Esophagus (tissue), 2 donors: ENCODE measurements around the gene ORMDL3. TPM values are rescaled to one million over a fixed set of nuclear protein-coding genes. Genes with fewer than 3 reads are reported as not detected.

Experiments
- H3K27ac ChIP-seq, 2 donors: one replicate each; pipeline ENCODE4 v1.5.1; 2013; ENCODE audit warnings: low read depth in 2 of 2, mild to moderate bottlenecking in 2 of 2, inconsistent platforms in 1 of 2, low read length in 1 of 2, moderate library complexity in 1 of 2
- H3K27me3 ChIP-seq, 2 donors: one replicate each; pipeline ENCODE4 v1.6.1; 2013; ENCODE audit warnings: low read length in 2 of 2, control low read depth in 1 of 2, mild to moderate bottlenecking in 1 of 2; ENCODE audit not compliant: insufficient read depth in 2 of 2, control insufficient read depth in 1 of 2
- H3K36me3 ChIP-seq, 2 donors: one replicate each; pipeline ENCODE4 v1.6.1; 2013; ENCODE audit warnings: low read length in 1 of 2; ENCODE audit not compliant: control insufficient read depth in 2 of 2, insufficient read depth in 2 of 2
- H3K4me1 ChIP-seq, 2 donors: one replicate each; pipeline ENCODE4 v1.6.1; 2013; ENCODE audit warnings: low read length in 1 of 2; ENCODE audit not compliant: control insufficient read depth in 2 of 2, insufficient read depth in 2 of 2
- H3K4me3 ChIP-seq, 2 donors: one replicate each; pipeline ENCODE4 v1.5.1; 2013; ENCODE audit warnings: low read length in 2 of 2, mild to moderate bottlenecking in 2 of 2, low read depth in 1 of 2, moderate library complexity in 1 of 2
- H3K9me3 ChIP-seq, 2 donors: one replicate each; pipeline ENCODE4 v1.6.1; 2013; ENCODE audit warnings: mild to moderate bottlenecking in 2 of 2, low read depth in 1 of 2, low read length in 1 of 2, moderate library complexity in 1 of 2; ENCODE audit not compliant: control insufficient read depth in 2 of 2, insufficient read depth in 1 of 2
- WGBS, 2 donors: extraction: QIAGEN DNeasy Blood & Tissue Kit; methylation state at CpG; one replicate each; pipeline ENCODE4 v1.1.7; 2013; 5-methylcytosine and 5-hydroxymethylcytosine counted together
- polyA plus RNA-seq, 2 donors: library from polyadenylated mRNA; stranded (reverse); fragments of 200-250 nt; gene quantifications; one replicate each; pipeline ENCODE4 v1.2.3, GENCODE V29; 2013
- donor health status: healthy with polysubstance abuse.
- donor health status: Bipolar disorder and iron deficiency.

The ORMDL3 gene
- polyA plus RNA-seq, 2 donors, result 21.8 to 23.0 TPM

- no peaks in the 10 kb centered on the region for H3K9me3 ChIP-seq
- H3K4me1 ChIP-seq, result peaks cover 3 to 16% of the 10 kb centered on the region in 2 donors
- peak overlapping the region; percentile 83 to 90 for H3K27ac ChIP-seq
- H3K4me3 ChIP-seq, result peak overlapping the region; percentile 65 to 84
- WGBS, 2 donors, result 1 to 2% methylated on average over 12 to 15 of the region's 15 CpGs
- H3K36me3 ChIP-seq, result peaks cover 4 to 22% of the 10 kb centered on the region in 2 donors
- no peaks in the 10 kb centered on the region for H3K27me3 ChIP-seq
Measured at GRCh38 chr17:39926588-39927100, 757 bp downstream of the ORMDL3 start.

- Histone ChIP-seq H3K4me3 (peak overlapping the region in 1 of 2 donors; percentile 84), H3K36me3 (peaks cover 4 to 24% of the 10 kb centered on the region in 2 donors), H3K27ac (peak overlapping the region in 1 of 2 donors; percentile 90), H3K27me3 (no peaks in the 10 kb centered on the region), H3K4me1 (peaks cover 3 to 20% of the 10 kb centered on the region in 2 donors), H3K9me3 (no peaks in the 10 kb centered on the region)
- whole genome bisulfite sequencing, 2 donors, result 17 to 25% methylated on average over 4 of the region's 4 CpGs
Measured at GRCh38 chr17:39926135-39926587, 1.2 kb downstream of the ORMDL3 start.

GRCh38 chr17:39925282-39926134 lies 1.9 kb downstream of the ORMDL3 start:
- no peaks in the 10 kb centered on the region for H3K9me3 ChIP-seq
- no peaks in the 10 kb centered on the region for H3K27me3 ChIP-seq
- WGBS, 2 donors, result 74 to 86% methylated on average over 11 of the region's 11 CpGs
- no peak overlapping the region for H3K27ac ChIP-seq
- peaks cover 3 to 20% of the 10 kb centered on the region in 2 donors for H3K4me1 ChIP-seq
- H3K4me3 ChIP-seq, result no peak overlapping the region
- peaks cover 4 to 24% of the 10 kb centered on the region in 2 donors for H3K36me3 ChIP-seq

- peaks cover 4 to 20% of the 10 kb centered on the region in 2 donors for H3K4me1 ChIP-seq
- H3K36me3 ChIP-seq, result peaks cover 4 to 28% of the 10 kb centered on the region in 2 donors
- WGBS, 2 donors, result 46 to 66% methylated on average over 3 of the region's 3 CpGs
- no peak overlapping the region for H3K4me3 ChIP-seq
- no peaks in the 10 kb centered on the region for H3K27me3 ChIP-seq
- H3K9me3 ChIP-seq, result no peaks in the 10 kb centered on the region
- no peak overlapping the region for H3K27ac ChIP-seq
Measured at GRCh38 chr17:39924691-39925055, 2.7 kb downstream of the ORMDL3 start.

GRCh38 chr17:39923836-39924690 lies 3.3 kb downstream of the ORMDL3 start:
- no peak overlapping the region for H3K4me3 ChIP-seq
- no peaks in the 10 kb centered on the region for H3K9me3 ChIP-seq
- 63 to 70% methylated on average over 17 of the region's 17 CpGs for WGBS, 2 donors
- H3K27ac ChIP-seq, result no peak overlapping the region
- H3K4me1 ChIP-seq, result peaks cover 4 to 20% of the 10 kb centered on the region in 2 donors
- no peaks in the 10 kb centered on the region for H3K27me3 ChIP-seq
- H3K36me3 ChIP-seq, result peaks cover 4 to 30% of the 10 kb centered on the region in 2 donors

- H3K4me3 ChIP-seq, result no peak overlapping the region
- H3K27ac ChIP-seq, result no peak overlapping the region
- H3K9me3 ChIP-seq, result no peaks in the 10 kb centered on the region
- H3K36me3 ChIP-seq, result peaks cover 4 to 32% of the 10 kb centered on the region in 2 donors
- H3K27me3 ChIP-seq, result no peaks in the 10 kb centered on the region
- peaks cover 4 to 16% of the 10 kb centered on the region in 2 donors for H3K4me1 ChIP-seq
- WGBS, 2 donors, result 89 to 92% methylated on average over 6 of the region's 6 CpGs
Measured at GRCh38 chr17:39923230-39923629, 4.2 kb downstream of the ORMDL3 start.

GRCh38 chr17:39922006-39922405 lies 5.4 kb downstream of the ORMDL3 start:
- Histone ChIP-seq H3K27me3 (no peaks in the 10 kb centered on the region), H3K9me3 (no peaks in the 10 kb centered on the region), H3K27ac (no peak overlapping the region), H3K4me3 (no peak overlapping the region), H3K36me3 (peaks cover 4 to 32% of the 10 kb centered on the region in 2 donors), H3K4me1 (peaks cover 4 to 16% of the 10 kb centered on the region in 2 donors)
- WGBS, 2 donors, result 79 to 84% methylated on average over 6 of the region's 6 CpGs

- Histone ChIP-seq H3K36me3 (peaks cover 4 to 32% of the 10 kb centered on the region in 2 donors), H3K4me1 (peaks cover 4 to 11% of the 10 kb centered on the region in 2 donors), H3K9me3 (no peaks in the 10 kb centered on the region), H3K4me3 (no peak overlapping the region), H3K27ac (no peak overlapping the region), H3K27me3 (no peaks in the 10 kb centered on the region)
- WGBS, 2 donors, result 40 to 58% methylated on average over 5 of the region's 5 CpGs
Measured at GRCh38 chr17:39921323-39921722, 6.1 kb downstream of the ORMDL3 start.
